ENCODE data around the gene PTPRD.

The PTPRD gene

DNA sequence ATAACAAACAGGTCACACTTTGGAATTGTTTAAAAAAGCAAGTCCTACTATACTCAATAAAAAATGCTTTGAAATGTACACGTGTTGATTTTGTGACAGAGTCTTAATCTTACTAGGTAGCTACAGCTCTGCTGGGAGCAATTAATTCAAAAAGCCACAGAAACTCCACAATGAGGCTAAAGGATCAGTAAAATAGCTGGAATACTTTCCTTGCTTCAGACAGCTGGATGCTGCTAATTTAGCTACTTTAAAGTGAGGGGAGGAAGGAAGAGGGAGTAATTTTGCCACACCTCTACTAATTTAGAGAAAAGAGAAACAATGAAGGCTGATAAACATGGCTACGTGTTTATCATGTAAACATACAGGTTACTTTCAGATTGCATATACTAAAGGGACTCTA is 1885.6 kb downstream of the PTPRD start:
- H3K9me3 Mint-ChIP-seq (ENCODE audit: low read depth): no peaks in the 10 kb centered on the region
- no peaks in the 10 kb centered on the region for H3K36me3 Mint-ChIP-seq
- H3K27me3 Mint-ChIP-seq: peaks cover 2% of the 10 kb centered on the region
- no peak overlapping the region for H3K27ac Mint-ChIP-seq
- H3K4me3 Mint-ChIP-seq: no peak overlapping the region
- H3K4me1 Mint-ChIP-seq (ENCODE audit: low read depth): no peaks in the 10 kb centered on the region

DNA sequence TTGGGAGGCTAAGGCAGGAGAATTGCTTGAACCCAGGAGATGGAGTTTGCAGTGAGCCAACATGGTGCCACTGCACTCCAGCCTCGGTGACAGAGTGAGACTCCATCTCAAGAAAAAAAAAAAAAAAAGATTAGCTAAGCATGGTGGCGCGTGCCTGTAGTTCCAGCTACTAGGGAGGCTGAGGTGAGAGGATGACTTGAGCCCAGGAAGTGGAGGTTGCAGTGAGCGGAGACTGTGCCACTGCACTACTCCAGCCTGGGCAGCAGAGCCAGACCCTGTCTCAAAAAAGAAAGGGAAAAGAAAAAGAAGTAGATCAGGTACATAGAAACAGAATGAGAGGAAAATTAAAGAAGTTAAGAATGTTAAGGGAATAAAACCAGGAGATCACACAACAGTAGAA is 1886.1 kb downstream of the PTPRD start:
- Mint-ChIP-seq H3K9me3 (ENCODE audit: low read depth) (no peaks in the 10 kb centered on the region), H3K4me3 (no peak overlapping the region), H3K4me1 (ENCODE audit: low read depth) (no peaks in the 10 kb centered on the region), H3K27ac (no peak overlapping the region), H3K36me3 (no peaks in the 10 kb centered on the region), H3K27me3 (peaks cover 2% of the 10 kb centered on the region)

GRCh38 chr9:8725635-8726034 is 1887.2 kb downstream of the PTPRD start:
- no peaks in the 10 kb centered on the region for H3K4me1 Mint-ChIP-seq (ENCODE audit: low read depth)
- no peak overlapping the region for H3K27ac Mint-ChIP-seq
- no peak overlapping the region for H3K4me3 Mint-ChIP-seq
- H3K27me3 Mint-ChIP-seq: peaks cover 2% of the 10 kb centered on the region
- no peaks in the 10 kb centered on the region for H3K9me3 Mint-ChIP-seq (ENCODE audit: low read depth)
- no peaks in the 10 kb centered on the region for H3K36me3 Mint-ChIP-seq

DNA sequence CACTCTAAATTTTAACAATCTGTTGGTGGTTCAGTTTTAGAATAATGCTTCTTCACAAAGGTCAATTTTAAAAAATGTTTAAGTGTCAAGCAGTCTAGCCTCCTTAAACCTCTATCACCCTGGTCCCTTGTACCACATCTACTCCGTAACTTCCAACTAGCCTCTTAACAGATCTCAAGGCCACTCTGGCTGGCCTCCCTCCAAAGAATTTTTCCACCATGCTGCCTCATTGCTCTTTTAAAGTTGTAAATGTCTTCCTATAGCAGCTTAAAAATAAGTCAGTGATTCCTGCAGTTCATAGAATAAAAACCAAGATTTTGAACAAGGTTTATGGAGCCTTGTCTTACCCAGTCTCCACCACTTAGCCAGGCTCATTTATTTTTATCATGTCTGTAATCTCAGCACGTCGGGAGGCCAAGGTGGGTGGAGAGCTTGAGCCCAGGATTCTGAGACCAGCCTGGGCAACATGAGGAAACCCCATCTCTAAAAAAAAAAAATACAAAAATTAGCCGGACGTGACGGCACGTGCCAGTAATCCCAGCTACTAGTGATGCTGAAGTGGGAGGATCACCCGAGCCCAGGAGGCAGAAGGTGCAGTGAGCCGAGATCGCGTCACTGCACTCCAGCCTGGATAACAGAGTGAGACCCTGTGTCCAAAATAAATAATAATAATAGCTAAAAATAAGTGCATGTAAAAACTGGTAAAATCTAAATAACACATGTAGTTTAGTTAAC is 1888.4 kb downstream of the PTPRD start:
- Mint-ChIP-seq H3K4me1 (ENCODE audit: low read depth) (no peaks in the 10 kb centered on the region), H3K27me3 (peaks cover 2% of the 10 kb centered on the region), H3K4me3 (no peak overlapping the region), H3K9me3 (ENCODE audit: low read depth) (no peaks in the 10 kb centered on the region), H3K27ac (no peak overlapping the region), H3K36me3 (no peaks in the 10 kb centered on the region)

DNA sequence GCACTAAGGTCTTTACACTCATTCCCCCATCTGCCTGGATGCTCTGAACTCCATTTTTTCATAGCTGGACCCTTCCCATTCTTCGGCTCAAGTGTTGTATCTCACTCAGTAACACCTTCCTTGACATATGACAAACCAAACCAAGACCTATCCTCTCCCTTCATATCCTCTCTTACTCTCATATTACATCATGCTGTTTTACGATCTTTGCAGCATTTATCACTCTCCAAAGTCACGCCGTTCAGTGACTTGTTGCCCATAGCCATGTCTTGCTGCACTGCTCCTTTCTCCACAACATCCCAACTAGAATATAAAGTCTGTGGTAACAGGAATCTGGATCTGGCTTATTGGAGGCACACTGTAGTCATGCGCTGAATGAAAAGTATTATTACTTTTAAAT is 1889.6 kb downstream of the PTPRD start:
- Mint-ChIP-seq H3K27ac (no peak overlapping the region), H3K4me3 (no peak overlapping the region)

DNA sequence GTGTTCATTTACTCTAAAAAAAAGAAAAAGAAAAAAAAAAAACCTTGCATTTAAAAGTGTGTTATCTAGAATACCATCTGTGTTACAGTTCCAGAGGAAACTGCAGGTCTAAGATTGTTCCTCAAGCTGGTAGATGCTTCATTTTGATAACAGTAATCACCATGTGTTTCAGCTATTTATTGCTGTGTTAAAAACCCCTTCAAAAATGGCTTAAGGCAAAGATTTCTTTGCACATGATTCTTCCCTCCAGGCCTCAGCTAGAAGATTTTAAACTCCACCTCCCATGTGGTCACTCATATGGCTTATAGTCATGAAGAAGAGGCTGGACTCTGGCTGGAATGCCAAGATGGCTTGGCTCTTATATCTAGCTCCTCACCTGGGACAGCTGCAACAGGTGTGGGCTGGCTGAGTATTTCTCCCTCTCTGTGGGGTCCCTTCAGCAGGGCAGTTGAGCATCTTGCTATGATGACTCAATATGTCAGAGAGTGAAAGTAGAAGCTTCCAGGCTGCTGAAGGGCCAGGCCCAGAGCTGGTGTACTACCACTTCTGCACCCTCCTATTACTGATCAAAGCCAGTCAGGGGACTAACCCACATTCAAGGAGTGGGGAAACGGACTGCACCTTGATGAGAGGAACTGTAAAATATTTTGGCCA is 1892.8 kb downstream of the PTPRD start:
- Mint-ChIP-seq H3K4me3 (no peak overlapping the region), H3K27ac (no peak overlapping the region), H3K4me1 (ENCODE audit: low read depth) (no peaks in the 10 kb centered on the region), H3K27me3 (no peaks in the 10 kb centered on the region), H3K9me3 (ENCODE audit: low read depth) (no peaks in the 10 kb centered on the region), H3K36me3 (no peaks in the 10 kb centered on the region)

More for the DNA sequence above, 1889.6 kb downstream of the PTPRD start:
- Mint-ChIP-seq H3K9me3 (ENCODE audit: low read depth) (no peaks in the 10 kb centered on the region), H3K27me3 (peaks cover 2% of the 10 kb centered on the region), H3K36me3 (no peaks in the 10 kb centered on the region), H3K4me1 (ENCODE audit: low read depth) (no peaks in the 10 kb centered on the region)

DNA sequence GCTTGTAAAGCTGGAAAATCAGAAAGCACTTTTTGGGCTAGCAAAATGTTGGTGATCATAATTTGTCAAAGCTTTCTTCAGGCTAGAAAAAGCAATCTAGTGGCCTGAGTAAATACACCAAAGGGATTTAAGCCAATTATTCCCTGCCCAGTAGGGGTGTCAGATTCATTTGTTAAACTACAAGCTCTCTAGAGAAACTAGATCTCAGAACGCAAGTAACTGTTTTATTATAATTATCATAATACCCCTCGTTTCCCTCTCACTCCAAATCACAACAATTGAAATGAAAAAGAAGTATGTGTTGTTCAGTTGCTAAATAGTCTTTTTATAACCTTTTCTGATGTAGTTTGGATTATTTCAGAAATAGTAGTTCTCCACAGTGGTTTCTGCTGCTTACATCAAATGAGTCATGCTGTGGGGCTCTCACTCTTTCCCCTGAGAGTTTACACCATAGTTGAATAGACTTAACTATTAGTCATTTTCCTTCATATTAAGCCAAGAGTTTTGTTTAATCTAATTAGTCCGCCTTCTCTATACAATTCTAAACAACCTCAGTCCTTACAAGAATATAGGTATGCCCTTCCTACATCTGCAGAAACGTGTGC is 1894.6 kb downstream of the PTPRD start:
- H3K27ac Mint-ChIP-seq: no peak overlapping the region
- no peaks in the 10 kb centered on the region for H3K4me1 Mint-ChIP-seq (ENCODE audit: low read depth)
- no peaks in the 10 kb centered on the region for H3K36me3 Mint-ChIP-seq
- no peaks in the 10 kb centered on the region for H3K9me3 Mint-ChIP-seq (ENCODE audit: low read depth)
- H3K4me3 Mint-ChIP-seq: no peak overlapping the region
- H3K27me3 Mint-ChIP-seq: no peaks in the 10 kb centered on the region

- Mint-ChIP-seq H3K27ac (no peak overlapping the region), H3K27me3 (no peaks in the 10 kb centered on the region), H3K36me3 (no peaks in the 10 kb centered on the region), H3K9me3 (ENCODE audit: low read depth) (no peaks in the 10 kb centered on the region), H3K4me1 (ENCODE audit: low read depth) (no peaks in the 10 kb centered on the region), H3K4me3 (no peak overlapping the region)
Observed at GRCh38 chr9:8717146-8717545, 1895.7 kb downstream of the PTPRD start.

- H3K9me3 Mint-ChIP-seq (ENCODE audit: low read depth): no peaks in the 10 kb centered on the region
- no peaks in the 10 kb centered on the region for H3K4me1 Mint-ChIP-seq (ENCODE audit: low read depth)
- H3K36me3 Mint-ChIP-seq: no peaks in the 10 kb centered on the region
- H3K27me3 Mint-ChIP-seq: no peaks in the 10 kb centered on the region
- H3K27ac Mint-ChIP-seq: no peak overlapping the region
- no peak overlapping the region for H3K4me3 Mint-ChIP-seq
Observed at GRCh38 chr9:8715788-8716187, 1897.0 kb downstream of the PTPRD start.

GRCh38 chr9:8713811-8714165 is 1899.0 kb downstream of the PTPRD start:
- Mint-ChIP-seq H3K27me3 (no peaks in the 10 kb centered on the region), H3K27ac (no peak overlapping the region), H3K4me1 (ENCODE audit: low read depth) (no peaks in the 10 kb centered on the region), H3K9me3 (ENCODE audit: low read depth) (no peaks in the 10 kb centered on the region), H3K36me3 (no peaks in the 10 kb centered on the region), H3K4me3 (no peak overlapping the region)

- no peak overlapping the region for H3K4me3 Mint-ChIP-seq
- H3K4me1 Mint-ChIP-seq (ENCODE audit: low read depth): no peaks in the 10 kb centered on the region
- no peaks in the 10 kb centered on the region for H3K36me3 Mint-ChIP-seq
- no peak overlapping the region for H3K27ac Mint-ChIP-seq
- no peaks in the 10 kb centered on the region for H3K9me3 Mint-ChIP-seq (ENCODE audit: low read depth)
- no peaks in the 10 kb centered on the region for H3K27me3 Mint-ChIP-seq
Observed at GRCh38 chr9:8713149-8713810, 1899.5 kb downstream of the PTPRD start.

GRCh38 chr9:8709731-8710130 is 1903.1 kb downstream of the PTPRD start:
- Mint-ChIP-seq H3K27me3 (no peaks in the 10 kb centered on the region), H3K27ac (no peak overlapping the region), H3K4me3 (no peak overlapping the region), H3K4me1 (ENCODE audit: low read depth) (no peaks in the 10 kb centered on the region), H3K9me3 (ENCODE audit: low read depth) (no peaks in the 10 kb centered on the region), H3K36me3 (no peaks in the 10 kb centered on the region)

- no peak overlapping the region for H3K27ac Mint-ChIP-seq
Observed at GRCh38 chr9:8708728-8709127, 1904.1 kb downstream of the PTPRD start.

GRCh38 chr9:8706998-8707397 is 1905.8 kb downstream of the PTPRD start:
- peaks cover 2% of the 10 kb centered on the region for H3K27me3 Mint-ChIP-seq
- H3K9me3 Mint-ChIP-seq (ENCODE audit: low read depth): no peaks in the 10 kb centered on the region
- no peaks in the 10 kb centered on the region for H3K36me3 Mint-ChIP-seq
- H3K4me1 Mint-ChIP-seq (ENCODE audit: low read depth): no peaks in the 10 kb centered on the region
- H3K27ac Mint-ChIP-seq: no peak overlapping the region
- no peak overlapping the region for H3K4me3 Mint-ChIP-seq

More at GRCh38 chr9:8708728-8709127, 1904.1 kb downstream of the PTPRD start:
- Mint-ChIP-seq H3K36me3 (no peaks in the 10 kb centered on the region), H3K4me3 (no peak overlapping the region), H3K9me3 (ENCODE audit: low read depth) (no peaks in the 10 kb centered on the region), H3K4me1 (ENCODE audit: low read depth) (no peaks in the 10 kb centered on the region), H3K27me3 (peaks cover 2% of the 10 kb centered on the region)

DNA sequence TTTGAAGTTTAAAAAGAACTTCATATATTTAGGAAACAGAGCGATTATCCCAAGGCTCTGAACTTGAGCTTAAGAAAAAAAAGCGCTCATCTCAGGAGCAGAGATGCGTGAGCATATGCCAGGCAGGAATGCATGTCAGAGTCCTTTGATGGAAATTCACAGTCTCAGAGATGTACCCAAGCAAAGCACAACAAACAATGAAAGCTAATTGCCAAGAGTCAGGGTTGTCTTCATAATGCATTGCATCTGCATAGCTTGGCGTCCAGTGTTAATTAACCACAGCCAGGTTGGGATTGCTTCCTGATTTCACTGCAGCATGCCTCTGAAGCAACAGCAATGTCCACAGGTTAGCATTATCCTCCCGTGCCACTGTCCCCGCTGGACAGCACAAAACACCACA is 1906.3 kb downstream of the PTPRD start:
- Mint-ChIP-seq H3K27ac (no peak overlapping the region), H3K27me3 (peaks cover 3% of the 10 kb centered on the region), H3K36me3 (no peaks in the 10 kb centered on the region), H3K4me3 (no peak overlapping the region), H3K4me1 (ENCODE audit: low read depth) (no peaks in the 10 kb centered on the region), H3K9me3 (ENCODE audit: low read depth) (no peaks in the 10 kb centered on the region)

Measured in activated naive CD8-positive, alpha-beta T cell (primary cell).